Mucosa of rectum (tissue), 2 donors: ENCODE measurements around the gene PXDN.
"Not testable (repeated sequence)": the region's sequence is repeated elsewhere in the genome, so short reads cannot be mapped to it uniquely, and the experiment has no call there.

Source experiments
- H3K27ac ChIP-seq, 2 donors: one replicate each; pipeline ENCODE4 v1.7.0; 2013; ENCODE audit warnings: inconsistent platforms in 2 of 2, low read depth in 2 of 2, low read length in 2 of 2
- H3K27me3 ChIP-seq, 2 donors: one replicate each; pipeline ENCODE4 v1.7.0; 2013; ENCODE audit warnings: low read length in 2 of 2; ENCODE audit not compliant: control insufficient read depth in 2 of 2, insufficient read depth in 2 of 2
- H3K36me3 ChIP-seq, 2 donors: one replicate each; pipeline ENCODE4 v1.7.0; 2013; ENCODE audit warnings: low read length in 2 of 2; ENCODE audit not compliant: control insufficient read depth in 2 of 2, insufficient read depth in 2 of 2
- H3K4me1 ChIP-seq, 2 donors: one replicate each; pipeline ENCODE4 v1.7.0; 2013; ENCODE audit warnings: low read length in 2 of 2, mild to moderate bottlenecking in 1 of 2; ENCODE audit not compliant: control insufficient read depth in 2 of 2, insufficient read depth in 2 of 2
- H3K4me3 ChIP-seq, 2 donors: one replicate each; pipeline ENCODE4 v1.7.0; 2013; ENCODE audit warnings: low read length in 2 of 2
- H3K9ac ChIP-seq, 2 donors: one replicate each; pipeline ENCODE4 v1.7.0; 2013; ENCODE audit warnings: low read length in 2 of 2, low read depth in 1 of 2, mild to moderate bottlenecking in 1 of 2
- H3K9me3 ChIP-seq, 2 donors: one replicate each; pipeline ENCODE4 v1.7.0; 2013; ENCODE audit warnings: low read length in 2 of 2; ENCODE audit not compliant: control insufficient read depth in 2 of 2
- donor health status: healthy.
- donor health status: Normal muscosa, but diverticular disease.

Gene PXDN

GRCh38 chr2:1721706-1722646, 22.3 kb downstream of the PXDN start:
- H3K9ac ChIP-seq = no peak overlapping the region
- no peaks in the 10 kb centered on the region for H3K27me3 ChIP-seq
- no peak overlapping the region for H3K4me3 ChIP-seq
- H3K36me3 ChIP-seq = no peaks in the 10 kb centered on the region
- peak overlapping the region; percentile 62 to 68 for H3K27ac ChIP-seq
- H3K4me1 ChIP-seq = peaks cover 0 to 3% of the 10 kb centered on the region in 2 donors
- H3K9me3 ChIP-seq = no peaks in the 10 kb centered on the region

- Histone ChIP-seq H3K9ac (no peak overlapping the region), H3K36me3 (no peaks in the 10 kb centered on the region), H3K4me3 (no peak overlapping the region), H3K4me1 (peaks cover 3 to 8% of the 10 kb centered on the region in 2 donors), H3K27me3 (no peaks in the 10 kb centered on the region), H3K9me3 (no peaks in the 10 kb centered on the region), H3K27ac (no peak overlapping the region)
Observed at GRCh38 chr2:1718339-1719220, 25.7 kb downstream of the PXDN start.

GRCh38 chr2:1717113-1717512, 27.2 kb downstream of the PXDN start:
- no peak overlapping the region for H3K9ac ChIP-seq

GRCh38 chr2:1716441-1716840, 27.9 kb downstream of the PXDN start:
- Histone ChIP-seq H3K27ac (no peak overlapping the region), H3K27me3 (no peaks in the 10 kb centered on the region), H3K9ac (no peak overlapping the region), H3K9me3 (no peaks in the 10 kb centered on the region), H3K4me1 (peaks cover 3 to 8% of the 10 kb centered on the region in 2 donors), H3K4me3 (no peak overlapping the region), H3K36me3 (no peaks in the 10 kb centered on the region)

More at GRCh38 chr2:1717113-1717512, 27.2 kb downstream of the PXDN start:
- H3K36me3 ChIP-seq = no peaks in the 10 kb centered on the region
- H3K27ac ChIP-seq = no peak overlapping the region
- H3K4me1 ChIP-seq = peaks cover 3 to 8% of the 10 kb centered on the region in 2 donors
- H3K4me3 ChIP-seq = no peak overlapping the region
- no peaks in the 10 kb centered on the region for H3K27me3 ChIP-seq
- H3K9me3 ChIP-seq = no peaks in the 10 kb centered on the region

- not testable (repeated sequence) for H3K4me1 ChIP-seq
- H3K27ac ChIP-seq = peak overlapping the region in 1 of 2 donors; percentile 9
Observed at GRCh38 chr2:1716014-1716305, 28.4 kb downstream of the PXDN start.

GRCh38 chr2:1715184-1716013, 28.9 kb downstream of the PXDN start:
- H3K36me3 ChIP-seq = no peaks in the 10 kb centered on the region
- no peak overlapping the region for H3K9ac ChIP-seq
- no peaks in the 10 kb centered on the region for H3K9me3 ChIP-seq
- H3K4me3 ChIP-seq = no peak overlapping the region
- H3K27me3 ChIP-seq = no peaks in the 10 kb centered on the region
- peak overlapping the region in 1 of 2 donors; percentile 9 for H3K27ac ChIP-seq
- H3K4me1 ChIP-seq = peaks cover 2 to 8% of the 10 kb centered on the region in 2 donors

More at GRCh38 chr2:1716014-1716305, 28.4 kb downstream of the PXDN start:
- not testable (repeated sequence) for H3K36me3 ChIP-seq, H3K27me3 ChIP-seq, H3K9me3 ChIP-seq, H3K9ac ChIP-seq, H3K4me3 ChIP-seq

- no peaks in the 10 kb centered on the region for H3K9me3 ChIP-seq
- no peaks in the 10 kb centered on the region for H3K36me3 ChIP-seq
- no peak overlapping the region for H3K4me3 ChIP-seq
- H3K27ac ChIP-seq = no peak overlapping the region
- H3K9ac ChIP-seq = no peak overlapping the region
- H3K4me1 ChIP-seq = peaks cover 0 to 8% of the 10 kb centered on the region in 2 donors
- no peaks in the 10 kb centered on the region for H3K27me3 ChIP-seq
Observed at GRCh38 chr2:1714291-1715064, 29.8 kb downstream of the PXDN start.

- H3K4me3 ChIP-seq = no peak overlapping the region
Observed at GRCh38 chr2:1713839-1714236, 30.5 kb downstream of the PXDN start.

GRCh38 chr2:1713142-1713838, 31.0 kb downstream of the PXDN start:
- Histone ChIP-seq H3K4me3 (no peak overlapping the region), H3K9me3 (no peaks in the 10 kb centered on the region), H3K4me1 (peaks cover 1 to 9% of the 10 kb centered on the region in 2 donors), H3K27ac (no peak overlapping the region), H3K9ac (no peak overlapping the region), H3K27me3 (no peaks in the 10 kb centered on the region), H3K36me3 (no peaks in the 10 kb centered on the region)

More at GRCh38 chr2:1713839-1714236, 30.5 kb downstream of the PXDN start:
- no peaks in the 10 kb centered on the region for H3K36me3 ChIP-seq
- no peaks in the 10 kb centered on the region for H3K9me3 ChIP-seq
- H3K27me3 ChIP-seq = no peaks in the 10 kb centered on the region
- H3K27ac ChIP-seq = no peak overlapping the region
- H3K4me1 ChIP-seq = peaks cover 0 to 8% of the 10 kb centered on the region in 2 donors
- H3K9ac ChIP-seq = no peak overlapping the region
